GM12891 (cell line): ENCODE results near the gene TAP1.

Source experiments
- PAX5 ChIP-seq: IDR thresholded peaks from 2 replicates; pipeline ENCODE4 v1.6.1; 2011; ENCODE audit warnings: low read length, moderate library complexity, mild to moderate bottlenecking; ENCODE audit not compliant: insufficient read depth, severe bottlenecking
- POLR2A ChIP-seq: IDR thresholded peaks from 2 replicates; pipeline ENCODE4 v1.6.1; 2011; ENCODE audit warnings: low read depth, low read length, control low read depth
- POLR2AphosphoS5 ChIP-seq: IDR thresholded peaks from 2 replicates; pipeline ENCODE4 v1.6.1; 2011; ENCODE audit warnings: low read depth, low read length, control low read depth
- POU2F2 ChIP-seq: IDR thresholded peaks from 2 replicates; pipeline ENCODE4 v1.6.1; 2011; ENCODE audit warnings: low read depth, mild to moderate bottlenecking, control low read depth, low read length, moderate library complexity
- SPI1 ChIP-seq: IDR thresholded peaks from 2 replicates; pipeline ENCODE4 v1.6.1; 2011; ENCODE audit warnings: low read depth, low read length, control low read depth
- TAF1 ChIP-seq: IDR thresholded peaks from 2 replicates; pipeline ENCODE4 v1.6.1; 2011; ENCODE audit warnings: low read depth, low read length, control low read depth

- TF ChIP-seq POLR2AphosphoS5 (no peak), POLR2A (no peak), SPI1 (no peak), TAF1 (no peak), POU2F2 (no peak), PAX5 (no peak)
Measured at GRCh38 chr6:32837651-32838113, 15.8 kb downstream of the TAP1 start.
